GM08714 (cell line): ENCODE results near the gene PDE8A.
A peak's percentile ranks its signal among the peaks of the same experiment; 100 is the strongest.
"Not testable (repeated sequence)": the region's sequence is repeated elsewhere in the genome, so short reads cannot be mapped to it uniquely, and the experiment has no call there.

Experiments
- H3K4me3 ChIP-seq: fragments of 200-500 bp; sonication (Bioruptor generic); 2 replicates; pipeline ENCODE4 v1.5.1; 2014; ENCODE audit warnings: mild to moderate bottlenecking, low read length, inconsistent platforms
- ZNF274 ChIP-seq: IDR thresholded peaks from 2 replicates; pipeline ENCODE4 v1.6.1; 2012; ENCODE audit warnings: mild to moderate bottlenecking, low read depth, low read length

The PDE8A gene

GRCh38 chr15:84976746-84977345 is 4.8 kb upstream of the PDE8A start:
- no peak for TF ChIP-seq ZNF274
- H3K4me3 ChIP-seq = no peak overlapping the region

- no peak overlapping the region; the same call in 1 of the 2 replicates for H3K4me3 ChIP-seq
Measured at GRCh38 chr15:84979651-84980050, 2.0 kb upstream of the PDE8A start.

GRCh38 chr15:84980196-84981053 is 1.2 kb upstream of the PDE8A start:
- H3K4me3 ChIP-seq = peak overlapping the region; percentile 73
- TF ChIP-seq ZNF274 = no peak

More at GRCh38 chr15:84979651-84980050, 2.0 kb upstream of the PDE8A start:
- TF ChIP-seq ZNF274 = no peak

GRCh38 chr15:84981054-84981710 is 474 bp upstream of the PDE8A start:
- peak overlapping the region; percentile 73 for H3K4me3 ChIP-seq
- no peak for TF ChIP-seq ZNF274

- TF ChIP-seq ZNF274 = no peak
- peak overlapping the region; percentile 70 for H3K4me3 ChIP-seq
Measured at GRCh38 chr15:84982301-84982920, 755 bp downstream of the PDE8A start.

- H3K4me3 ChIP-seq = peak overlapping the region; percentile 70
- no peak for TF ChIP-seq ZNF274
Measured at GRCh38 chr15:84983294-84983693, 1.6 kb downstream of the PDE8A start.

GRCh38 chr15:84983711-84984110 is 2.1 kb downstream of the PDE8A start:
- peak overlapping the region; percentile 70 for H3K4me3 ChIP-seq
- no peak for TF ChIP-seq ZNF274

GRCh38 chr15:84985158-84985557 is 3.5 kb downstream of the PDE8A start:
- no peak overlapping the region; the same call in 1 of the 2 replicates for H3K4me3 ChIP-seq
- TF ChIP-seq ZNF274 = no peak

- H3K4me3 ChIP-seq = not testable (repeated sequence)
Measured at GRCh38 chr15:84987351-84987750, 5.7 kb downstream of the PDE8A start.

- no peak for TF ChIP-seq ZNF274
- H3K4me3 ChIP-seq = peak overlapping the region; percentile 0; the same call in 1 of the 2 replicates
Measured at GRCh38 chr15:84987949-84988624, 6.4 kb downstream of the PDE8A start.

GRCh38 chr15:84988909-84989644 is 7.4 kb downstream of the PDE8A start:
- no peak for TF ChIP-seq ZNF274
- H3K4me3 ChIP-seq = no peak overlapping the region

GRCh38 chr15:84990507-84990906 is 8.9 kb downstream of the PDE8A start:
- TF ChIP-seq ZNF274 = no peak
- no peak overlapping the region for H3K4me3 ChIP-seq

GRCh38 chr15:84991014-84991712 is 9.5 kb downstream of the PDE8A start:
- H3K4me3 ChIP-seq = no peak overlapping the region
- TF ChIP-seq ZNF274 = no peak
